ENCODE data around the gene SEZ6L2.
"Not testable (repeated sequence)": the region's sequence is repeated elsewhere in the genome, so short reads cannot be mapped to it uniquely, and the experiment has no call there.

The SEZ6L2 gene

GRCh38 chr16:29849505-29849904 lies 49.8 kb downstream of the SEZ6L2 start:
- no peak for DNase-seq

GRCh38 chr16:29848420-29849297 lies 50.7 kb downstream of the SEZ6L2 start:
- DNase-seq = peak; percentile 83

- no peak for DNase-seq
Measured at GRCh38 chr16:29845656-29846055, 53.7 kb downstream of the SEZ6L2 start.

GRCh38 chr16:29844575-29845331 lies 54.6 kb downstream of the SEZ6L2 start:
- DNase-seq = no peak

GRCh38 chr16:29843931-29844330 lies 55.4 kb downstream of the SEZ6L2 start:
- DNase-seq = no peak

- DNase-seq = no peak
Measured at GRCh38 chr16:29842732-29843346, 56.5 kb downstream of the SEZ6L2 start.

- no peak for DNase-seq
Measured at GRCh38 chr16:29841631-29842030, 57.7 kb downstream of the SEZ6L2 start.

GRCh38 chr16:29840240-29840639 lies 59.1 kb downstream of the SEZ6L2 start:
- no peak for DNase-seq

GRCh38 chr16:29839822-29840221 lies 59.5 kb downstream of the SEZ6L2 start:
- DNase-seq = no peak

GRCh38 chr16:29837841-29838240 lies 61.5 kb downstream of the SEZ6L2 start:
- no peak for DNase-seq

- DNase-seq = no peak
Measured at GRCh38 chr16:29836623-29837022, 62.7 kb downstream of the SEZ6L2 start.

GRCh38 chr16:29835926-29836325 lies 63.4 kb downstream of the SEZ6L2 start:
- no peak for DNase-seq

GRCh38 chr16:29834079-29834478 lies 65.3 kb downstream of the SEZ6L2 start:
- DNase-seq = no peak

GRCh38 chr16:29833219-29833618 lies 66.1 kb downstream of the SEZ6L2 start:
- not testable (repeated sequence) for DNase-seq

GRCh38 chr16:29831490-29831889 lies 67.9 kb downstream of the SEZ6L2 start:
- DNase-seq = no peak

- no peak for DNase-seq
Measured at GRCh38 chr16:29830774-29831173, 68.6 kb downstream of the SEZ6L2 start.

- no peak for DNase-seq
Measured at GRCh38 chr16:29826342-29826695, 73.0 kb downstream of the SEZ6L2 start.

- DNase-seq = peak; percentile 86
Measured at GRCh38 chr16:29825145-29826044, 74.0 kb downstream of the SEZ6L2 start.

GRCh38 chr16:29824589-29825144 lies 74.7 kb downstream of the SEZ6L2 start:
- no peak for DNase-seq

- no peak for DNase-seq
Measured at GRCh38 chr16:29821643-29822115, 77.7 kb downstream of the SEZ6L2 start.
